ENCODE results near the gene LRIG2. TPM values are rescaled to one million over a fixed set of nuclear protein-coding genes. Genes with fewer than 3 reads are reported as not detected.

The LRIG2 gene
- total and polyA plus RNA-seq, 9 of the 15 experiments (the other 6 are each of a cell fraction or from before 2014, with no cell fraction given): 1.8 to 28.1 (median 11.5) TPM

GRCh38 chr1:113041569-113042284, 31.3 kb upstream of the LRIG2 start (continued):
- TF ChIP-seq, protein P1, sequence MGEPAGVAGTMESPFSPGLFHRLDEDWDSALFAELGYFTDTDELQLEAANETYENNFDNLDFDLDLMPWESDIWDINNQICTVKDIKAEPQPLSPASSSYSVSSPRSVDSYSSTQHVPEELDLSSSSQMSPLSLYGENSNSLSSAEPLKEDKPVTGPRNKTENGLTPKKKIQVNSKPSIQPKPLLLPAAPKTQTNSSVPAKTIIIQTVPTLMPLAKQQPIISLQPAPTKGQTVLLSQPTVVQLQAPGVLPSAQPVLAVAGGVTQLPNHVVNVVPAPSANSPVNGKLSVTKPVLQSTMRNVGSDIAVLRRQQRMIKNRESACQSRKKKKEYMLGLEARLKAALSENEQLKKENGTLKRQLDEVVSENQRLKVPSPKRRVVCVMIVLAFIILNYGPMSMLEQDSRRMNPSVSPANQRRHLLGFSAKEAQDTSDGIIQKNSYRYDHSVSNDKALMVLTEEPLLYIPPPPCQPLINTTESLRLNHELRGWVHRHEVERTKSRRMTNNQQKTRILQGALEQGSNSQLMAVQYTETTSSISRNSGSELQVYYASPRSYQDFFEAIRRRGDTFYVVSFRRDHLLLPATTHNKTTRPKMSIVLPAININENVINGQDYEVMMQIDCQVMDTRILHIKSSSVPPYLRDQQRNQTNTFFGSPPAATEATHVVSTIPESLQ (CRISPR knock-in tag; IDR thresholded peaks at IDR 0.05): no peak
- TF ChIP-seq ZNF717 (CRISPR knock-in tag; IDR thresholded peaks at IDR 0.05): no peak
- TF ChIP-seq, protein P2, sequence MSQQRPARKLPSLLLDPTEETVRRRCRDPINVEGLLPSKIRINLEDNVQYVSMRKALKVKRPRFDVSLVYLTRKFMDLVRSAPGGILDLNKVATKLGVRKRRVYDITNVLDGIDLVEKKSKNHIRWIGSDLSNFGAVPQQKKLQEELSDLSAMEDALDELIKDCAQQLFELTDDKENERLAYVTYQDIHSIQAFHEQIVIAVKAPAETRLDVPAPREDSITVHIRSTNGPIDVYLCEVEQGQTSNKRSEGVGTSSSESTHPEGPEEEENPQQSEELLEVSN (IDR thresholded peaks at IDR 0.05; ENCODE audit: borderline replicate concordance in 1 of 2, extremely low read depth in 1 of 2, insufficient read depth in 1 of 2, insufficient read length in 1 of 2, low read depth in 1 of 2, low read length in 1 of 2, poor library complexity in 1 of 2, severe bottlenecking in 1 of 2): no peak
- no peak for TF ChIP-seq ARNT (IDR thresholded peaks at IDR 0.05)
- peak; percentile 40; the same call in 1 of the 2 replicates for TF ChIP-seq RNF2 (IDR thresholded peaks at IDR 0.05)
- TF ChIP-seq ARID1B (IDR thresholded peaks at IDR 0.05): peak; percentile 92
- no peak for TF ChIP-seq ZNF699 (CRISPR knock-in tag; IDR thresholded peaks at IDR 0.05; ENCODE audit: insufficient replicate concordance)
- TF ChIP-seq U2AF2 (optimal IDR thresholded peaks at IDR 0.05; ENCODE audit: low read depth, low read length): no peak
- no peak for TF ChIP-seq ZNF143 (CRISPR knock-in tag; IDR thresholded peaks at IDR 0.05)
- TF ChIP-seq MXI1 (IDR thresholded peaks at IDR 0.05; ENCODE audit: low read depth, low read length): 0 out of 2 replicates have a peak, but pooled peaks have one; percentile 25
- TF ChIP-seq SMAD1 (IDR thresholded peaks at IDR 0.05; ENCODE audit: low read depth, low read length, partially characterized antibody): no peak
- TF ChIP-seq FOXA3 (CRISPR knock-in tag; conservative IDR thresholded peaks at IDR 0.05 in 1 of 2, IDR thresholded peaks at IDR 0.05 in 1 of 2): 0 out of 4 replicates have a peak, but pooled peaks of 1 of the 2 experiments have one; percentile 4
- no peak for TF ChIP-seq GTF2E2 (tag; IDR thresholded peaks at IDR 0.05)
- TF ChIP-seq, protein P3, sequence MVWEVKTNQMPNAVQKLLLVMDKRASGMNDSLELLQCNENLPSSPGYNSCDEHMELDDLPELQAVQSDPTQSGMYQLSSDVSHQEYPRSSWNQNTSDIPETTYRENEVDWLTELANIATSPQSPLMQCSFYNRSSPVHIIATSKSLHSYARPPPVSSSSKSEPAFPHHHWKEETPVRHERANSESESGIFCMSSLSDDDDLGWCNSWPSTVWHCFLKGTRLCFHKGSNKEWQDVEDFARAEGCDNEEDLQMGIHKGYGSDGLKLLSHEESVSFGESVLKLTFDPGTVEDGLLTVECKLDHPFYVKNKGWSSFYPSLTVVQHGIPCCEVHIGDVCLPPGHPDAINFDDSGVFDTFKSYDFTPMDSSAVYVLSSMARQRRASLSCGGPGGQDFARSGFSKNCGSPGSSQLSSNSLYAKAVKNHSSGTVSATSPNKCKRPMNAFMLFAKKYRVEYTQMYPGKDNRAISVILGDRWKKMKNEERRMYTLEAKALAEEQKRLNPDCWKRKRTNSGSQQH (CRISPR knock-in tag; IDR thresholded peaks at IDR 0.05): no peak
- TF ChIP-seq, protein P4, sequence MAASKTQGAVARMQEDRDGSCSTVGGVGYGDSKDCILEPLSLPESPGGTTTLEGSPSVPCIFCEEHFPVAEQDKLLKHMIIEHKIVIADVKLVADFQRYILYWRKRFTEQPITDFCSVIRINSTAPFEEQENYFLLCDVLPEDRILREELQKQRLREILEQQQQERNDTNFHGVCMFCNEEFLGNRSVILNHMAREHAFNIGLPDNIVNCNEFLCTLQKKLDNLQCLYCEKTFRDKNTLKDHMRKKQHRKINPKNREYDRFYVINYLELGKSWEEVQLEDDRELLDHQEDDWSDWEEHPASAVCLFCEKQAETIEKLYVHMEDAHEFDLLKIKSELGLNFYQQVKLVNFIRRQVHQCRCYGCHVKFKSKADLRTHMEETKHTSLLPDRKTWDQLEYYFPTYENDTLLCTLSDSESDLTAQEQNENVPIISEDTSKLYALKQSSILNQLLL (CRISPR knock-in tag; IDR thresholded peaks at IDR 0.05; ENCODE audit: borderline replicate concordance): no peak
- TF ChIP-seq KLF6 (CRISPR knock-in tag; IDR thresholded peaks at IDR 0.05; ENCODE audit: borderline replicate concordance): no peak
- no peak for TF ChIP-seq MXD1 (CRISPR knock-in tag; IDR thresholded peaks at IDR 0.05; ENCODE audit: borderline replicate concordance, poor library complexity, severe bottlenecking)
- TF ChIP-seq PHB (CRISPR knock-in tag; IDR thresholded peaks at IDR 0.05): no peak
- TF ChIP-seq POLR2A (conservative IDR thresholded peaks at IDR 0.05): no peak
- TF ChIP-seq ZKSCAN8 (CRISPR knock-in tag; IDR thresholded peaks at IDR 0.05): no peak
